ENCODE results near the gene GFOD1.

DNA sequence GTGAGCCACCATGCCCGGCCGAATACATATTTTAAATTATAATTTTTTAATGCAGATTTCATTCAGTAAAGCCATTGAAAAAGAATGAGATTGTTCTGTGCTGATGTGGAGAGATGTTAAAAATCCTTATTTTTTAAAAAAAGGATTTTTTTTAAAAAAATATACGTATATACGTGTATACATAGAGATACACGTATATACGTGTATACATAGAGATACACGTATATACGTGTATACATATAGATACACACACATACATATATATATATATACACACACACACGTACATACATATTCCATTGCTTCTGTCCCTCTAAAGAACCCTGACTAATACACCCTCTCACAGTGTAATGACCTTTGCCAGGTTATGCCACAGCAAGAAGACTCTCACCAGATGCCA is 135.2 kb downstream of the GFOD1 start:
- TF ChIP-seq, protein P1, sequence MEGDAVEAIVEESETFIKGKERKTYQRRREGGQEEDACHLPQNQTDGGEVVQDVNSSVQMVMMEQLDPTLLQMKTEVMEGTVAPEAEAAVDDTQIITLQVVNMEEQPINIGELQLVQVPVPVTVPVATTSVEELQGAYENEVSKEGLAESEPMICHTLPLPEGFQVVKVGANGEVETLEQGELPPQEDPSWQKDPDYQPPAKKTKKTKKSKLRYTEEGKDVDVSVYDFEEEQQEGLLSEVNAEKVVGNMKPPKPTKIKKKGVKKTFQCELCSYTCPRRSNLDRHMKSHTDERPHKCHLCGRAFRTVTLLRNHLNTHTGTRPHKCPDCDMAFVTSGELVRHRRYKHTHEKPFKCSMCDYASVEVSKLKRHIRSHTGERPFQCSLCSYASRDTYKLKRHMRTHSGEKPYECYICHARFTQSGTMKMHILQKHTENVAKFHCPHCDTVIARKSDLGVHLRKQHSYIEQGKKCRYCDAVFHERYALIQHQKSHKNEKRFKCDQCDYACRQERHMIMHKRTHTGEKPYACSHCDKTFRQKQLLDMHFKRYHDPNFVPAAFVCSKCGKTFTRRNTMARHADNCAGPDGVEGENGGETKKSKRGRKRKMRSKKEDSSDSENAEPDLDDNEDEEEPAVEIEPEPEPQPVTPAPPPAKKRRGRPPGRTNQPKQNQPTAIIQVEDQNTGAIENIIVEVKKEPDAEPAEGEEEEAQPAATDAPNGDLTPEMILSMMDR (conservative IDR thresholded peaks at IDR 0.05; ENCODE audit: low read length) = no peak
- TF ChIP-seq EZH2phosphoT487 (IDR thresholded peaks at IDR 0.05; ENCODE audit: borderline replicate concordance) = no peak
